CD4-positive, alpha-beta T cell treated with Interleukin-15 for 1 hour (primary cell): ENCODE results near the gene DARS2.
"Not testable (repeated sequence)": the region's sequence is repeated elsewhere in the genome, so short reads cannot be mapped to it uniquely, and the experiment has no call there.

Experiments
- DNase-seq: peaks from one replicate; pipeline ENCODE4 v3.0.0-alpha.2; 2020

The DARS2 gene

DNA sequence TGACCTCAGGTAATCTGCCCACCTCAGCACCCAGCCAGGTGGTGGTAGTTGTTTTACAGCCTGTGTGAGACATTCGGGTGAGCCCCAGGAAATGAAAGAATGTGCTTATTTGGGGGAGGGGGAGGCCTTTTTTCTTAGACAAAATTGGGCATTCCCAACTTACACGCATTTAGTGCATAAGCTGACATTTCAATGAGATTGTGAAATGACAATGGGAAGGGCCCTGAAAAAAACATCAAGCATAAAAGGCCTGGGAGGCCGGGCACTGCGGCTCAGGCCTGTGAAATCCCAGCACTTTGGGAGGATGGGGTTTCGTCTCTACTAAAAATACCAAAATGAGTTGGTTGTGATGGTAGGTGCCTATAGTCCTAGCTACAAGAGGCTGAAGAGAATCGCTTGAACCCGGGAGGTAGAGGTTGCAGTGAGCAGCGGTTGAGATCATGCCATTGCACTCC lies 38.3 kb downstream of the DARS2 start:
- no peak for DNase-seq

DNA sequence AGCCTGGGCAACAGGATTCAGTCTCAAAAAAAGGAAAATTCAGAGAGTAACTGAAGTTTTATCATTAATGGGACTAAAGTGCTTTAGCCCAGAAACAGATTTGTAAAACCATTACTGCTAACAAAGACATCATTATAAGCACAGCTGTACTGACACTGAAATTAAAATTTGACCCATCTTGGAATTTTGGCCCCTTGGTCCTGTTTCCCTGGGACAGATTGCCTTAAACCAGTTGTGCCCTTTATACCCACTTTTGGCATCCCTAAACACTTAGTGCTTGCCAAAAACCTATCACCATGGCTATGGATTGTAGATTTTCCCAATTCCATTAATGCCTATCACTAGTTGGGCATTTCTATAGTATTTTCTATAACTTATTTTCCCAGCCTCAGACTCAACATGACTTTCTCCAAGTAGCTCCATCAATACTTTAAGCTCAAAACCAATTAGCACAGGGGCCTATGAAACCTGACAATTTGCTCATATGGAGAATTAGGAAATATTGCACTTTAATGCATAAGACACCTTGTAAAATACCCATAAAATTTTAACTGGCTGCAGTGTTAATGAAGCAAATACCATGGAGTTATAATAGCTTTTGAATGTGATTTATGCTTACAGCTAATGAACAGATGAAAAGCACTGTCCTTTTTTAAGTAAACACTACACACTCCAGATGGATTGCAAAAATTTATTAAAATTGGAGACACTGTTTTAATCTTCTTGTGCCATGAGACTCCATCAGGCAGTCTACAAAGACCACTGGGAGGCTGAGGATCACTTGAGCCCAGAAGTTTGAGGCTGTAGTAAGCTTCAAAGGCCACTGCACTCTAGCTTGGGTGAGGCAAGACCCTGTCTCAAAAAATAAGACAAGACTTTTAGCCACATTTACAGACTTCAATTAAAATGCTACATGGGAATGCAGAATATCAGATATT lies 39.0 kb downstream of the DARS2 start:
- no peak for DNase-seq

DNA sequence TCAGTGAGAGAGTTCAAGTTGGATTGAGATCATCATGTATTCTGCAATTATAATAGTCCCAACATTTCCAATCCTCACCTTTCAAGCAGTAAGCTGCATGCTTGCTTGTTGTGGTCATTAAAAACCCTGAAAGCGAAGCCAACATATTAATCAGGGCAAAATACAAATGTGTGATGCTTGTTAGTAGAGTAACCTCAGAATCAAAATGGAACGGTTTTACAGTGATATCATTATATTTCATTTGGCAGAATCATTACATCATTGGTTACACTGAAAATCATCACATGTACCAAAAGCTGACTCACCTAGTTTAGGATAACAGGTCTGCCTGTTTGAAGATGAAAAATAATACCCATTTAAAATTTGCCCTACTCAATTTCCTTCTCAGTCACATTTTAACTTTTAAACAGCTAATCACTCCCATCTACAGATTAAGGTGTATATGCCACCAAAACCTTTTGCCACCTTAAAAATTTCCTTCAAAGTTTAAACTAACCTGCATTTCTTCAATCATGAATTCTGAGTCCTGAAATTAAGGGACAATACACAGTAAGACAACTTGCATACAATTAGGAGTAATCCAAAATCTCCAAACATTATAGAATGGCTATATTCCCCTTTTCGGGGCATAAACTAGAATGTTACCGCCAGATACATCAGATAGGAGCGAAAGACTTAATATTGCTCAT lies 39.9 kb downstream of the DARS2 start:
- no peak for DNase-seq

DNA sequence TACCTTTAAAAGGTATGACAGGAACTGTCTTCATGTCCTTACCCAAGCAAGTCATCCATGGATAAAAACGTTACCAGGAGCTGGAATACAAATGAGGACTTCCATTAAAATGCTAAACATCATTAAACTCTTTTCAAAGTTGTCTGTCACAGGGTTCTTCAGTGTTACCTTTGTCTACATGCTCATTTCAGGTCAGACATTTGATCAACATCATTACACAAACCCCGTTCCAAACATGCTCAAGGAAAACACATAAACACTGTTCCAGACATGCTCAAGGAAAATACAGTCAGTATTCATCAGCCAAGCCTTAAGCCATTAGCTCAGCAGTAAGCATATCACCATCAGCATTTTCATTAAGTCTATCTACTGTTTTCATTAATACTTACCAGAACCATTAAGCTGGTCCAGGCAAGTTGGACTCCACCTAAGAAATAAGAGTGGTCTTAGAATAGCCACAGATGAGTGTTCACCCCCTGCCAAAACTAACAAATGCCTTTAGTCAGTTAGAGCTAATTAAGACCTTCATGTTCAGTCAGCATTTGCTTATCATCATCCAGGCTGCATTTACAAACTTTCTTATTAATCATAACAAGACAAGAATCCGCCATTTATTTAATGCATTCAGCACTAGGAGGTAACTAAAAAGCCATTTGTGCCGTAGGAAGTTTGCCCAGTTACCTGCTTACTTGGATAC lies 41.1 kb downstream of the DARS2 start:
- DNase-seq = no peak

DNA sequence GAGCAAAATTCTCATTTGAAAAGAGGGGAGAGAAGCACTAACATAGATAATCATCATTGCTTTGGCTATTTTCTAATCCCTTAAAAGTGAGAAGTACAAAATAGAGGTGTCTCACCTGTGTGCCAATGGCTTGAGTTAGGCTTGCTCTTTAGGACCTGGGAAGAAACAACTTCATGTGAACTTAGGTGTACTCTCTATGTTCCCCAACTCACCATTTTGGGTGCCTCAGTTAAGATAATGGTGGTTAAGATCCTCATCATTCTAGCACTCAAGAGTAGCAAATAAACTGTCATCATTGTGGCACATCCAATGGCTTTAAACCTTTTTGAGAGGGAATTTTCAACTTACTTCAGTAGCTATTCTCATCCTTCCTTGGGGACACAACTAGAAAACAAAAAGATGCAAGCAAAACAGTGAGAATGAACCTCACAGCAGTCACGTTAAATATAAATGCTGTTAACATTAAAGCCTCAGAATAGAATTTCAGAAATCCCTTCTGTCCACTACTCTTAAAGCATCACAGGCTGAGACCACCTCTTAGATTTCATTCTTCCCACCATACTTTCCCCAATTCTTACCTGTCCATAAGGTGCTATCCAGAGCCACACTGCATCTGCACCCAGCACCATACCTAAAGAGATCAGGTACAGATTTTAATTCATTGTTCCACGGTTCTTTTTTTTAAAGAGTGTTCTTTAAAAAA lies 42.1 kb downstream of the DARS2 start:
- DNase-seq = no peak

DNA sequence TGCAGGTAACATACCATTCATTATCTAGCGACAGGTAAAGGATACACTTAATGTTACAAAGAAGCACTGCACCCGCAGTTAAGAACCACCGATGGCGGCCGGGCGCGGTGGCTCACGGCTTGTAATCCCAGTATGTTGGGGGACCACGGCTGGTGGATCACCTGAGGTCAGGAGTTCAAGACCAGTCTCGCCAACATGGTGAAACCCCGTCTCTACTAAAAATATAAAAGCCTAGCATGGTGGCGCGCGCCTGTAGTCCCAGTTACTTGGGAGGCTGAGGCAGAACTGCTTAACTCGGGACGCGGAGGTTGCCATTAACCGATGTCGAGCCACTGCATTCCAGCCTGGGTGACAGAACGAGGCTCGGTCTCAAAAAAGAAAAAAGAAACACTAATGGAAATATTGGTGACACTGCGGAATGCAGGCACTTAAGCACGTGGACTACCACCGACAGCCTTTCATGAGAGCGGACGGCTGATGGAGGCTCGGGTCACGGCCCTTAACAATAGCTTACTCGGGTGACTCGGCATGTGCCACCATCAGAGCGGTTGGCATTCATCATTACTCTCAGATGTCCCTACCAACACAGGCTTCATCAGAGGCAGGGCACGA lies 42.8 kb downstream of the DARS2 start:
- no peak for DNase-seq

DNA sequence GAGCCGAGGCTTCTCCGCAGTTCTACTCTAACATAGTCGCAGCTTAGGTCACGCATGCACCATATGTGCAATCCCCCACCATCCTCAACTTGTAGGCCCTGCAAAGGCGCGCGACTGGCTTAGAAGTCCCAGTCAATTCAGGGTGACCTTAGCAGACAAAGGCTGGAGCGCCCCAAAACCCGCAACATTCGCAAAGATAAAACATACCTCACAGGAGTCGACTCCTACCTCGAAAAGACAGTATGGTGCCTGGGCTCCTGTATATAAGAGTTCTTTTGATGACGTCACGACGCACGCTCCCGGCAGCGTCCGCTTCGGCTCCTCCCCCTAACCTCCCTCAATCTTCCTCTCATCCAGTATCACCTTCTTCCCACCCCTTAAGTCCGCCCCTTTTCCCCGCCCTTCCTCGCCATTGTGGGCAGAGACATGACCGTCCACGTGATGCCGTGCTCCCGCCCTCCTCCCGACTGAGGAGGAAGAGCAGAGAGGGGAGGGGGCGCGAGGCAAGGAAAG lies 43.3 kb downstream of the DARS2 start, which contains the start of gene GAS5:
GAS5 (minus strand) TSS at position 237 of the 513 bp plus-strand sequence.
- DNase-seq = peak; percentile 100

DNA sequence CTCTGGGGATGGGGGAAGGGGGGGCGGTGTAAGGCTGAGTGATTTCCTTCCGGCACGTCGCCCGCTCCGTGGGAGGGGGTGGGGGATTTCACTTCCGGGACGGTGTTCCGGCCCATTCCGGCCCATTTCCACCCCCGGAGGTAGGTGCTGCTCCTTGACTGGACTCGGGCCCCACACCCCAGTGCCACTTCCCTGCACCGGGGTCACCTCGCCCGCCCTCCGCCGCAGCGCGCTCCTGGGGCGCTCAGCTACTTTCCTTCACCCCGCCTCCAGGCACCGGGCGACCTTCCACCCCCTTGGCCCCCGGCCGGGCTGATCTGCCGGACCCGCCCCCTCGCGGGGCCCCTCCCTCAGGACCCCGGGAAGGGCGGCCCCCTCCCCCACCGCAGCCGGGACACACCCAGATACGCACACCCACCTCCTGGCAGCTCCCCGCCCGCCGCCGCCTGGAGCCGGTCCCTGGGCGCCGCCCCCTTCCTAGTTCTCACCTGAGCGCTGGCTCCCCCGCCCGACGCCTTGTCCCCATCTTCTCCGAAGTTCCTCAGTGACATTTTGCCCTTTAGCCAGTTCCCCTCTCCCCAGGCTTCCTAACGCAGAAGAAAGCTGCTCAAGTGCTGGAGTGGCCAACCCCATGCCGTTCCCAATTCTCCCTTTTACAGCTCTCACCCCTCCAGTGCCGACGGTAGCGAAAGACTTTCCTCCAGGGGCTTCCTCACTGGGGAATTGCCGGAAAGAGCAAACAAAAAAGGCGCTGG lies 44.0 kb downstream of the DARS2 start, which contains the start of gene ZBTB37:
ZBTB37 (plus strand) TSS at position 115 of the 755 bp plus-strand sequence. CDS start 1,846 bp downstream, outside the sequence.
- DNase-seq = peak; percentile 91

DNA sequence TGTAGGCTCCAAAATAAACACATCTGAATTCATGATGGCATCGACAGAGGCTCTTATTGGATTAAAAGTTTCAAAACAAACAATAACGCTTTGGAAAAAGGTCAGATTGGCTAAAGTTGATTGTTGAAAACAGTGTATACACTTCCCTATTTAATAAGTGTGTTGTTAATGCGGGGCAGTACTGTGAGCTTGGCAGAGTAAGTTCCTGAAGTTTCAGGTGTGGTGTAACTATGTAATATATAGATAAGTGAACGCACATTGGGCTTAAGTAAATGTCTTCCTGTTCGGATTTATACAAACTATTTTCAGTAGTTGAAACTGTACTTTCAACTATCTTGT lies 44.5 kb downstream of the DARS2 start:
- no peak for DNase-seq

DNA sequence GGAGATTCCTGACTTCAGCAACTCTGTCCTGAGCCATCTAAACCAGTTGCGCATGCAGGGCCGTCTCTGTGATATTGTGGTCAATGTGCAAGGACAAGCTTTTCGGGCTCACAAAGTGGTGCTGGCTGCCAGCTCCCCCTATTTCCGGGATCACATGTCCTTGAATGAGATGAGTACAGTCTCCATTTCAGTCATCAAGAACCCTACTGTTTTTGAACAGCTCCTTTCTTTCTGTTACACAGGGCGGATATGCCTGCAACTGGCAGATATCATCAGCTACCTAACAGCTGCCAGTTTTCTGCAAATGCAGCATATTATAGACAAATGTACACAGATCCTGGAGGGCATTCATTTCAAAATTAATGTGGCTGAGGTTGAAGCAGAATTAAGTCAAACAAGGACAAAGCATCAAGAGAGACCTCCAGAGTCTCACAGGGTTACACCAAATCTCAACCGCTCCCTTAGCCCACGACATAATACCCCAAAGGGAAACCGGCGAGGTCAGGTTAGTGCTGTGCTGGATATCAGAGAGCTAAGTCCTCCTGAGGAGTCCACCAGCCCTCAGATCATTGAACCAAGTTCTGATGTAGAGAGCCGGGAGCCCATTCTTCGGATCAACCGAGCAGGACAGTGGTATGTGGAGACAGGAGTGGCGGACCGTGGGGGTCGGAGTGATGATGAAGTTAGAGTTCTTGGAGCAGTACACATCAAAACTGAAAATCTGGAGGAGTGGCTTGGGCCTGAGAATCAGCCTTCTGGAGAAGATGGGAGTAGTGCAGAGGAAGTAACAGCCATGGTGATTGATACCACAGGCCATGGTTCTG lies 46.0 kb downstream of the DARS2 start:
- no peak for DNase-seq

DNA sequence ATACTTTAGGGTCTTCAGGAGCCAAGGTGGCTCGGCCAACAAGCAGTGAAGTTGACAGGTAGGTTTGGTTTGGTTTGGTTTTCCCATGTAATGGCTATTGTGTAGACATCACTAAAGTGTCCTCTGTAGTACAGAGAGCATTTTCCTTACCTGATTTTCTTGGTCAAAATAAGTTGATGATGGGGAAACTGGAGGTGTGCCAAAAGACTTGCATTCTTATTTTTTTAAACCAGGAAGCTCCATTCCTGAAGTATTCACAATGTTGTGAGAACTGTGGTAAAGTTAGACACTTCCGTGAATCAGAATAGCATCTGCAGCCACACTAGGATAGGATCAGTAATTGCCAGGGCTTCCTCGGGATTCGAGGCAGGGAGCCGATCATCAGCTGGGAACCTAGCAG lies 46.6 kb downstream of the DARS2 start:
- no peak for DNase-seq

DNA sequence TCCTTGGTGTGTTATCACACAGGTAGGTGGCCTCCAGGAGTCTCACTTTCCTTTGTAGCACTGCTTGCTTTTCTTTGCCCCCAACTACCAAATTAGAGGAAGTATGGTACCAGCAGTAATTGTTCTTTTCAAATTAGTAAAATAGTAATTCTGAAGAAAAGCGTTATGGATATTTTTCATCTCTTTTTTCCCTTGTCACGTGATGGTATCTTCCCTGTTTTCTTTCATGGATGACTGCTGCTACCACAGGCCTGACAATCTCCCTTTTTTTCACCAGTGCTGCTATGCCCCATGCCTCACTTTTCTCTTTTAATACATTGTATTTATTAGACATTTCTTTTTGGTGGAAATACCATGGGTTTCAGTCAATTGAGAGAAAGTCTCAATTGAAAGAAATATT lies 47.0 kb downstream of the DARS2 start:
- DNase-seq = no peak

DNA sequence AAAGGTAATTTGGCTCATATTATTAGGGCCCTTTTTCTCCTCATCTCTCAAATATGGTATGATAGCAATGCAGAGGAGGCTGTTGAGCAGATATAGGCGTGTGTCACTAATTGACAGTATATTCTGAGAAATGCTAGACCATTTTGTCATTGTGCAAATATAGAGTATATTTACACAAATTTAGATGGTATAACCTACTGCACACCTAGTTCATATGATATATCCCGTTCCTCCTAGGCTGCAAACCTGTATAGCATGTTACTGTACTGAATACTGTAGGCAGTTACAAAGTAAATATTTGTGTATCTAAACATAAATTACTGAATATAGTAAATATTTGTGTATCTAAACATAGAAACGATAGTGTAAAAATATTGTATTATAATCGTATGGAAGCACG lies 52.3 kb downstream of the DARS2 start:
- DNase-seq = no peak

DNA sequence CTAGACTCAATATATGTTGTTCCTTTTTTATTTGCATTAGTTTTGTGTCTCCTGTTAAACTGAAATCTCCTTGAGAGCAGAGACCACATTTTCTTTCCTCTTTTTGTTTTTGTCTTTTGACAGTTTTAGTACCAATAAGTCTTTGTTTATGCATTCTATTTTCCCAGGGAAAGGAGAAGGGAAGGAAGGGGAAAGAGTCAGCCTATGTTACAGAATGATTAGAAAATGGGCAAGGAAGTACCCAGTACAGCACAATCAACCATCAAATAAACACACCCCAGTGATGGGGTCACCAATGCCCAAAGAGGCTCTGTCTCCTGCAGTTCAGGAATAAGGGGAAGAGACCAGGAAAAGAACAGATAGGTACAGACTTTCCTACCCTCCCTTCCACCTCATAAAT lies 53.8 kb downstream of the DARS2 start:
- no peak for DNase-seq

DNA sequence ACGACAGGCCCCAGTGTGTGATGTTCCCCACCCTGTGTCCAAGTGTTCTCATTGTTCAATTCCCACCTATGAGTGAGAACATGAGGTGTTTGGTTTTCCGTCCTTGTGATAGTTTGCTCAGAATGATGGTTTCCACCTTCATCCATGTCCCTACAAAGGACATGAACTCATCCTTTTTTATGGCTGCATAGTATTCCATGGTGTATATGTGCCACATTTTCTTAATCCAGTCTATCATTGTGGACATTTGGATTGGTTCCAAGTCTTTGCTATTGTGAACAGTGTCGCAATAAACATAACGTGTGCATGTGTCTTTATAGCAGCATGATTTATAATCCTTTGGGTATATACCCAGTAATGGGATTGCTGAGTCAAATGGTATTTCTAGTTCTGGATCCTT lies 56.6 kb downstream of the DARS2 start:
- DNase-seq = not testable (repeated sequence)

DNA sequence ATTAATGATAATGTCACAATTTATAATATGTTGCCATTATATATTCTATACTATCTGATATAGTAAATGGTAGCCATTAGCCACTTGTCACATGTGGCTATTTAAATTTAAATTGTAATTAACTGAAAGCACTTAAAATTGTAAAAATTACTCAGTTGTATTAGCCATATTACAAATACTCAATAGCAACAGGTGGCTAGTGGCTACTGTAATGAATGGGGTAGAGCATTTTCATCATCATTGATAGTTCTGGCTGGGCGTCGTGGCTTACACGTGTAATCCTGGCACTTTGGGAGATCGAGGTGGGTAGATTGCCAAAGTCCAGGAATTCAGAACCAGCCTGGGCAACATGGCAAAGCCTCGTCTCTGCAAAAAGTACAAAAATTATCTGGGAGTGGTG lies 60.2 kb downstream of the DARS2 start:
- no peak for DNase-seq

DNA sequence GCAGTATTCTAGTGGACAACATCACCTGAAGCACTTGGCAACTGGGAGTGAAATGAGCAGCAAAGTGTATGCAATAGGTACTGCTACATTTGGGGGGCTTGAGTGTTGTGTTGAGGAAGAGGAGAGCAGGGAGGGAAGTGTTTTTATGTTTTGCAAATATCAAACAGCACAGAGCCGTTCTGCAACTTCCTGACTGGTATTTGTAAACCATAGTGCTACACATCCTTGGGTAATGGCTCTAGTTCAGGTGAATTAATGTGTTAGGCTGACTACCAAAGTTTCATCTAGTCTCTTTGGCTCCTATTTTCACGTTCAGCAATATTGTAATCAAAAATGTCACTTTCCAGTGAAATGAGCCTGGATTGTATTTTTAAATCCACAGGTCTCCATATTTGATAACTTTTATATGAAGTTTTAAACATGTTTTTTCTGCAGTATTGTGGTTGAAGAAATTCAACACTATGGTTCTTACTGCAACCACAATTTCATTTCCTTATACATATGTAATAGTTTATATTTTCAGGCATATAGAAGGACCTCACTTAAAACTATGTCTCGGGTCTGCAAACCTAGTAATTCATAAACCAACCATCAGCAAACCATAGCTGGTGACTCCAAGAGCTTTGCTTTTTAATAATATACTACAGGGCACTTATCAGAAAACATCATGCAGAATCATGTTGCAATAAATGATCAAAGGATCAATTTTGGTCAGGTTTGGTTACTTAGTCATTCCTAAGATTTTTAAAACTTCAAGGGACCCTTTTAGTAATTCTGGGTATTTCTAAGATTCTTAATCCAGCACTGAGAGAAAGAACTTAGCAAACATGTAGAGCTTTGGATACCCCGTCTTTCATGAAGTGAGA lies 62.5 kb downstream of the DARS2 start:
- DNase-seq = no peak

DNA sequence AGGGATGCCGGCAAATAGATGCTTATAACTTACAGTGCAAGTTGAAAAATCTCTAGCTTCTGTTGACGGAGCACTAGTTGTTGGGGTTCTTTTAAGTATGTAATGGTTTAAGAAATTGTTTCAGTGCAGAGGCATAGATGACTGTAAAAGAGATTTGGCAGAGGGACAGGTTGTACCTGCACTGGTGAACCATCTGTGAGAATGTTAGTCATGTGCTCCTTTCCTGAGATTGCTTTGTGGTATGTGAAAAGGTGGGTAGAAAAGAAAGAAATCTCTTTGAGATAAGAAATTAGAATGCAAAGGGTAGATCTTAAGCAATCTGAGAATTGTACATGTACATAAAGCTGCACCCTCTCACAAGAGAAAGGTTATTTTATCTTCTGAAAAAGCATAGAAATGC lies 63.2 kb downstream of the DARS2 start:
- no peak for DNase-seq

DNA sequence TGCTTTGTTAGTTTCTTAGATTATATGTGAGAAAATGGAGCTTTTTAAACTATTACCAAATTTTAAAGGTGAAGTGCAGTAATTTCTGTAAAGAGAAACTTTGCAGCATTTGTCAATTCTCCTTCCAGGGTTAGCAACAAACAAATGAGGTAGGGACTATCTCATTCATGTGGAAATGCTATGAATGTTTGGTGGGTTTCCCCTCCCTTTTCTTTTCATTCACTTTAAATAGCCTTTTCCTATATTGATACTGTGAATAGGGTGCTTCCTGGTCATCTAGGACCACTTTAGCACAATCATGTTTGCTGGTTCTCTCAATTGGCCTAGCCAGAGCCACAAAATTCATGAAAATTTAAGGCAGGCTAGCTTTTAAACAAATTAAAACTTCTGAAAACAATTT lies 64.3 kb downstream of the DARS2 start:
- no peak for DNase-seq
